Colonic mucosa (tissue), 4 donors: ENCODE results near the gene QDPR. TPM values are rescaled to one million over a fixed set of nuclear protein-coding genes. Genes with fewer than 3 reads are reported as not detected.
"Not testable (repeated sequence)": the region's sequence is repeated elsewhere in the genome, so short reads cannot be mapped to it uniquely, and the experiment has no call there.

Experiments
- DNase-seq: peaks from one replicate; pipeline ENCODE4 v3.0.0-alpha.2; 2020
- H3K27ac ChIP-seq: fragments of 200-600 bp; one replicate; pipeline ENCODE4 v1.8.0; 2021
- H3K27me3 ChIP-seq: fragments of 200-600 bp; one replicate; pipeline ENCODE4 v1.8.0; 2021
- H3K36me3 ChIP-seq: fragments of 200-600 bp; one replicate; pipeline ENCODE4 v1.8.0; 2021
- H3K4me1 ChIP-seq: fragments of 200-600 bp; one replicate; pipeline ENCODE4 v1.8.0; 2021; ENCODE audit warnings: mild to moderate bottlenecking
- H3K4me3 ChIP-seq: fragments of 200-600 bp; one replicate; pipeline ENCODE4 v1.8.0; 2021
- H3K9ac ChIP-seq, 2 donors: one replicate each; pipeline ENCODE4 v1.7.0; 2013; ENCODE audit warnings: control low read depth in 2 of 2, low read depth in 2 of 2, low read length in 2 of 2
- H3K9me3 ChIP-seq: fragments of 200-600 bp; one replicate; pipeline ENCODE4 v1.8.0; 2021
- intact Hi-C: fragments of 100-400 bp; cut with DNase I; formaldehyde crosslinking; loops from one replicate; pipeline ENCODE4 v1.14.1; 2022
- total RNA-seq, 2 donors: library from RNA; stranded (reverse); fragmentation: NEBNext Ultra II Directional in 1 of 2; extraction: Animal tissue kit (Norgen Biotek cat#: 25700) in 1 of 2; gene quantifications; one replicate each; pipeline ENCODE4 v1.2.1, GENCODE V29; 2021
- TF ChIP-seq, protein P1 (sequence below): fragments of 200-600 bp; IDR thresholded peaks from one replicate; pipeline ENCODE4 v1.8.0; 2022; ENCODE audit warnings: antibody characterized with exemption, mild to moderate bottlenecking
- donor health status: healthy.
- donor health status: DM: no; HTN: no; CAD: no.
- donor health status: DM: no; HTN: no; CAD: no.

Gene QDPR
- total RNA-seq, 2 donors from 2014 or later = 27.2 to 27.3 TPM

DNA sequence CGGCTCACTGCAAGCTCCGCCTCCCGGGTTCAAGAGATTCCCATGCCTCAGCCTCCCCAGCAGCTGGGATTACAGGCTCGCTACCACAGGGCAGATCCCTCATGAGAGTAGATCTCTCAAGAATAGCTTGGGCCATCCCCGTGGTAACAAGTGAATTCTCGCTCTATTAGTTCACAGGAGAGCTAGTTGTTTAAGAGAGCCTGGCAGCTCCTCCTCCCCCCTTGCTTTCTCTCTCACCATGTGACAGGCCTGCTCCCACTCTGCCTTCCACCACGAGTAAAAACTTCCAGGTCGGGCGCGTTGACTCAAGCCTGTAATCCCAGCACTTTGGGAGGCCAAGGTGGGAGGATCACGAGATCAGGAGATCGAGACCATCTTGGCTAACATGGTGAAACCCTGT is 34.8 kb upstream of the QDPR start:
- DNase-seq = no peak
- no peak overlapping the region for H3K27ac ChIP-seq
- TF ChIP-seq, protein P1, sequence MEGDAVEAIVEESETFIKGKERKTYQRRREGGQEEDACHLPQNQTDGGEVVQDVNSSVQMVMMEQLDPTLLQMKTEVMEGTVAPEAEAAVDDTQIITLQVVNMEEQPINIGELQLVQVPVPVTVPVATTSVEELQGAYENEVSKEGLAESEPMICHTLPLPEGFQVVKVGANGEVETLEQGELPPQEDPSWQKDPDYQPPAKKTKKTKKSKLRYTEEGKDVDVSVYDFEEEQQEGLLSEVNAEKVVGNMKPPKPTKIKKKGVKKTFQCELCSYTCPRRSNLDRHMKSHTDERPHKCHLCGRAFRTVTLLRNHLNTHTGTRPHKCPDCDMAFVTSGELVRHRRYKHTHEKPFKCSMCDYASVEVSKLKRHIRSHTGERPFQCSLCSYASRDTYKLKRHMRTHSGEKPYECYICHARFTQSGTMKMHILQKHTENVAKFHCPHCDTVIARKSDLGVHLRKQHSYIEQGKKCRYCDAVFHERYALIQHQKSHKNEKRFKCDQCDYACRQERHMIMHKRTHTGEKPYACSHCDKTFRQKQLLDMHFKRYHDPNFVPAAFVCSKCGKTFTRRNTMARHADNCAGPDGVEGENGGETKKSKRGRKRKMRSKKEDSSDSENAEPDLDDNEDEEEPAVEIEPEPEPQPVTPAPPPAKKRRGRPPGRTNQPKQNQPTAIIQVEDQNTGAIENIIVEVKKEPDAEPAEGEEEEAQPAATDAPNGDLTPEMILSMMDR = no peak
- no peaks in the 10 kb centered on the region for H3K4me1 ChIP-seq
- no peak overlapping the region for H3K9ac ChIP-seq
- H3K4me3 ChIP-seq = no peak overlapping the region
- H3K9me3 ChIP-seq = no peaks in the 10 kb centered on the region
- no peaks in the 10 kb centered on the region for H3K27me3 ChIP-seq
- H3K36me3 ChIP-seq = no peaks in the 10 kb centered on the region
- intact Hi-C loops = loop anchor here (5.0 kb wide), 2 partner anchors 91 to 1046 kb away; no protein-coding TSS in a partner anchor

DNA sequence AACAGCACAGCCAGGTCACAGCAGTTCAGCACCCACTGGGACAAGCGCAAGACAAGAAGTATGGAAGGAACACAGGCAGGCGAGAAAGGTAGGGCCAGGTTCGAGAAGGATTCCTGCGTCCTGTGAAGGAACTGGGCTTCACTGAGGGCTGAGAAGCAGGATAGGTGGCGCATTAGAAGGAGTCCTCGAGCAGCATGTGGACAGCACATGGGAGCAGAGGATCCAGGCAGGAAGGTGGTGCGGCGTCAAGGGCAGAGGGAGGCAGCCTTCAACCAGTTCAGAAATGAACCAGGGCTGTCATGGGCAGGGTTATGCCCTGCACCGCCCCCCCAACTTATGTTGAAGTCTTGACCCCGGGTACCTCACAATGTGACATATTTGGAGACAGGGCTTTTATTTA is 34.3 kb upstream of the QDPR start:
- no peak overlapping the region for H3K4me3 ChIP-seq
- H3K27me3 ChIP-seq = no peaks in the 10 kb centered on the region
- no peaks in the 10 kb centered on the region for H3K9me3 ChIP-seq
- DNase-seq = no peak
- H3K4me1 ChIP-seq = no peaks in the 10 kb centered on the region
- no peaks in the 10 kb centered on the region for H3K36me3 ChIP-seq
- no peak overlapping the region for H3K9ac ChIP-seq
- H3K27ac ChIP-seq = no peak overlapping the region
- TF ChIP-seq, protein P1 = no peak
- intact Hi-C loops = loop anchor here (5.0 kb wide), 2 partner anchors 91 to 1046 kb away; no protein-coding TSS in a partner anchor

DNA sequence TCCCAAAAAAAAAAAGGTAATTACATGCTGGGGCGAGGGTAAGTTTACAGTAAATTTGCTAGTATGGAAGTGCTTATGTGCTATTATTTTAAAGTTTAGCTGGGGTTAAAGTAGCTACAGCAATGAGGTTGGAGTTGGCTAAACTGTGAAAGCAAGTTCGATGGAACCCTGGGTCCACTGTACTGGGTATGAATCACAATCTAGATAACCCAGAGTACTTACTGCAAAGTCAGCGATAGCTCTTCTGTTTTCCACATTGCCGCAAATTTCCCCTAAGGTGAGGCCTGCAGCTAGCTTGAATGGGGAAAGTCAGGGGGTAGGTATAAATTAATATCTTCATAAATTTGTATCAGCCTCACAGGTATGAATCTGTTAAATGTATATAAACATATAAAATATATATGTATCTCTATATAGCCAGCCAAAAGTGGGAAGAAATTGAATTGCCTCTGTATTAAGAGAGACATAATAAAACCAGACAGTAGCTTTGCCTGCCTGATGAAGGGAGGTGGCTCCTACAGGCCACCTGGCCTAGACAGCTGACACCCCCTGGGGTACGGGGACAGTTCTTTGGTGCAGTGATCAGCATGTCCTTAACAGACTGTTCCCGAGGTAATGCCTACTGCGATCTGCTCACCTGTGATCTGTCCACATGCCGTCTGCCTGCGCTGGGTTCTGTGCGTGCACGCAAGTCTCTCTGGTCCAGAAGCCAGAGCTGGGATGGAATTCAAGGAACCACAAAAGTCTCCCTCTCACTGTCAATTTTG is 33.7 kb upstream of the QDPR start:
- intact Hi-C loops = loop anchor here (5.0 kb wide), 2 partner anchors 92 to 1047 kb away; no protein-coding TSS in a partner anchor
- no peak overlapping the region for H3K27ac ChIP-seq

DNA sequence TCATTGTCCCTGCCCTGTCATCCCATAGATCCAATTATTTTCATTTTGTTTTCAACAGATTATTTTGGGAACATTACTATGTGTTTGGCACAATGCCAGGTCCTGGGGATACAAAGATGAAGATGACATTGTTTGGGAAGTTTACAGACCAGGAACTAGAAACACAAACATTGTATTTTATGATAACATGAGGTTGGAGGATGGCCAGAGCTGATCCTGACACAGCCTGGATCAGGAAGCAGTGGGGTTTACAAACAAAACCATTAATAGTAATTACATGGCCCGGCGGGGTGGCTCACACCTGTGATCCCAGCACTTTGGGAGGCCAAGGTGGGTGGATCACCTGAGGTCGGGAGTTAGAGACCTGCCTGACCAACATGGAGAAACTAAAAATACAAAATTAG is 32.9 kb upstream of the QDPR start:
- no peaks in the 10 kb centered on the region for H3K36me3 ChIP-seq
- no peak for DNase-seq
- H3K27ac ChIP-seq = no peak overlapping the region
- TF ChIP-seq, protein P1 = no peak
- H3K9ac ChIP-seq = no peak overlapping the region
- no peaks in the 10 kb centered on the region for H3K4me1 ChIP-seq
- no peak overlapping the region for H3K4me3 ChIP-seq
- no peaks in the 10 kb centered on the region for H3K9me3 ChIP-seq
- intact Hi-C loops = loop anchor here (5.0 kb wide), 2 partner anchors 92 to 1047 kb away; no protein-coding TSS in a partner anchor
- no peaks in the 10 kb centered on the region for H3K27me3 ChIP-seq

More for the DNA sequence above, 33.7 kb upstream of the QDPR start:
- TF ChIP-seq, protein P1 = no peak
- no peak overlapping the region for H3K9ac ChIP-seq
- no peaks in the 10 kb centered on the region for H3K27me3 ChIP-seq
- H3K4me3 ChIP-seq = no peak overlapping the region
- no peaks in the 10 kb centered on the region for H3K9me3 ChIP-seq
- no peaks in the 10 kb centered on the region for H3K36me3 ChIP-seq
- no peak for DNase-seq
- H3K4me1 ChIP-seq = no peaks in the 10 kb centered on the region

DNA sequence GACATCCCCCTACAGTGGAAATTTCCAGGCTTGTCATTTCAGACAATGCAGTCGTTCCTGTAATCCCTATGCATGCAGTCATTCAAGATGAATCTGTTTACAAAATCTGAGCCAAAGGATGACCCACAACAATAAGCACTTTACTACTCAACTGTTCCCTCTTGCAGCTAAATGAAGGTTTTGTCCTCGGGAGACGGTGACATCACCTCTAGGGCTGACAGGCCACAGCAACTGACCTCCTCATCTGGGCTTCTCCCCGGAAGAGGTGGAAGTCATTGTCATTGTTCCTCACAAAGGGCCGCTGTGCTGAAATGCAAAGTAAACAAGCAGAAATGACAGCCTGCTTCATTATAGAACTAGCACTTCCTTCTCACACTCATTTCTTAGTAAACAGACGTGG is 32.3 kb upstream of the QDPR start:
- Histone ChIP-seq H3K4me3 (no peak overlapping the region), H3K4me1 (no peaks in the 10 kb centered on the region), H3K9ac (no peak overlapping the region), H3K9me3 (no peaks in the 10 kb centered on the region), H3K27me3 (no peaks in the 10 kb centered on the region), H3K27ac (no peak overlapping the region), H3K36me3 (no peaks in the 10 kb centered on the region)
- DNase-seq = no peak
- TF ChIP-seq, protein P1 = no peak
- intact Hi-C loops = no loop called here

DNA sequence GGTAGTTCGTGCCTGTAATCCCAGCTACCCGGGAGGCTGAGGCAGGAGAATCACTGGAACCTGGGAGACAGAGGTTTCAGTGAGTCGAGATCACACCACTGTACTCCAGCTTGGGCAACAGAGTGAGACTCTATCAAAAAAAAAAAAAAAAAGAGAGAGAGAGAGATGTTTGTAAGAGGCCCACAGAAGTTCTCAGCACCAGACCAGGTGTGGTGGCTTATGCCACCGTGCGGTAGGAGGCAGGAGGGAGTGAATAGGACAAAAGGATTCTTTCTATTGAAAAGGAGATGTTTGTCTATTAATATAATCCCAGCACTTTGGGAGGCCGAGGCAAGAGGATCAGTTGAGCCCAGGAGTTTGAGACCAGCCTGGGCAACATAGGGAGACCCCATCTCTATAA is 25.2 kb upstream of the QDPR start:
- DNase-seq, H3K9ac ChIP-seq, H3K4me3 ChIP-seq, intact Hi-C loops, H3K27ac ChIP-seq, H3K27me3 ChIP-seq, H3K36me3 ChIP-seq, H3K4me1 ChIP-seq, H3K9me3 ChIP-seq: not testable (repeated sequence)
